Stimulated activated CD8-positive, alpha-beta memory T cell treated with anti-CD3 and anti-CD28 coated beads, Interleukin-4, amount 100 ng/mL, for 4 hours (primary cell): ENCODE results near the gene GADL1.

ENCODE experiments used
- DNase-seq, 2 donors: peaks; one replicate each; pipeline ENCODE4 v3.0.0-alpha.2; 2020; ENCODE audit warnings: low read depth in 2 of 2, low spot score in 1 of 2

GADL1 gene

DNA sequence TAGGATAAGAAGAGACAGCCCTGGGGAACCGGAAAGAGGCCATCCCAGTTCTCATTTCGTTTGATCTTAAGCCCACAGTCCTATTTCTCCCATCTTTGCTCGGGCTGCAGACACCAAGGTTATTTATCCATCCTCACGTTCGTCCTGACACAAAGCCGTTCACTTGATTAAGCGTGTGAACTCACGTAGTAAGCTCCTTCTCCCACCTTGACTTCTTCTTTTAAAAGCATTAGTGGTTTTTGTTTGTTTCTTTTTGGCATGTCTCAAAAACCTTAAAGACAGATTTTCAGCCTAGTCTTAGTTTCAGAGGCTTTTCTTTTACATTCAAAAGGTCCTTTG lies 217.1 kb downstream of the GADL1 start:
- DNase-seq = no peak

DNA sequence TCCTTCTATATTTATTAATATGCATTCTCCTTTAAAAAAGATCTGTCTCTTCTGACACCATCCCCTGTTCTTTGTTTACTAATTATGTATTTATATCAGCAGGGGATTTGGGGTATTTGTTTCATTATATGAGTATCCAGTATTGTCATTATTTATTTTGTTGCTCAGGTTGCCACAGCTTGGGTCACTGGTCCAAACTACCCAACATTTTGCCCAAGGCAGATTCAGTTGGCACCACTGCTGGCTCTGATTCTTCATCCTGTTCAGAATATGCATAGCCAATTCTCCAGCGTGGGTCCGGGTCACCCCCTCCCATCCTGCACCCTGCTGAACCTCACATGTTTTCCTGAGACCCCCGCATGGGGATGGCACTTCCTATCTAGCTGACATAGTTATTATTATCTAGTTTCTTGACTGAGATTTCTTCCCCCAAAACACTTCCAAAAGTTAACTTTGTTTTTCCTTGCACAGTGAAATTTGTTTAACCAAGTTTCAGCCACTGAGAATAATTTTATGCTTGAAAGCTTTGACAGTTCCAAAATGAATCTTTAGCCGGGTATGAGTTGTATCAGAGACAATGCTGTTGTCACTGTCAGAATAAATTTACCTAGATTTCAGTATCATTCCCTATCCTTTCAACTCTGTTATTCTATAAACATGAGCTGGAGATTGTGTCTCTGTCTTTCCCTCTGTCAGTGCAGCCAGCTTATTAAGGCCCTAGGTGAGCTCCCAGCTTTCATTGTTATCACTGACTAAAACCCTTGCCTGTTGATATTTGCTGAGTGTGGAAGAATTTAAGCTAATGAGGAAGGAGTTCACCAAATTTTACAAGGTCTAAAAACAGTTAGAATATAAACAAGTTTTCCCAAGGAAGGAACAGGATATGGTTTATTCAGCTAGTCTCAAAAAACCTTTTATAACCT lies 217.8 kb downstream of the GADL1 start:
- no peak for DNase-seq
